BLaER1 (cell line): ENCODE measurements around the gene CRYL1.
A peak's percentile ranks its signal among the peaks of the same experiment; 100 is the strongest.

Experiments used
- H3K27ac ChIP-seq: shearing (Covaris generic); formaldehyde crosslinking; 2 replicates; pipeline ENCODE4 v1.8.1; 2022
- H3K27me3 ChIP-seq: shearing (Covaris generic); formaldehyde crosslinking; 2 replicates; pipeline ENCODE4 v1.8.1; 2022
- H3K36me3 ChIP-seq: shearing (Covaris generic); formaldehyde crosslinking; 2 replicates; pipeline ENCODE4 v1.8.1; 2022
- H3K4me1 ChIP-seq: shearing (Covaris generic); formaldehyde crosslinking; 2 replicates; pipeline ENCODE4 v1.8.1; 2022
- H3K4me2 ChIP-seq: shearing (Covaris generic); formaldehyde crosslinking; 2 replicates; pipeline ENCODE4 v1.8.1; 2022
- H3K4me3 ChIP-seq: shearing (Covaris generic); formaldehyde crosslinking; 2 replicates; pipeline ENCODE4 v1.8.1; 2022
- H3K9ac ChIP-seq: shearing (Covaris generic); formaldehyde crosslinking; 2 replicates; pipeline ENCODE4 v1.8.1; 2022
- H3K9me3 ChIP-seq: shearing (Covaris generic); formaldehyde crosslinking; 2 replicates; pipeline ENCODE4 v1.8.1; 2022
- H4K20me1 ChIP-seq: shearing (Covaris generic); formaldehyde crosslinking; 2 replicates; pipeline ENCODE4 v1.8.1; 2022
- Cebpa-rat ChIP-seq: shearing (Covaris generic); IDR thresholded peaks from 2 replicates; pipeline ENCODE4 v1.8.1; 2022

Gene CRYL1

GRCh38 chr13:20462533-20462915, 63.1 kb downstream of the CRYL1 start:
- no peak overlapping the region for H3K27ac ChIP-seq
- no peak overlapping the region for H3K4me2 ChIP-seq
- peaks cover 8% of the 10 kb centered on the region for H3K9me3 ChIP-seq
- no peaks in the 10 kb centered on the region for H4K20me1 ChIP-seq
- H3K4me1 ChIP-seq, result peaks cover 29% of the 10 kb centered on the region
- H3K9ac ChIP-seq, result no peak overlapping the region
- TF ChIP-seq Cebpa-rat, result no peak
- H3K36me3 ChIP-seq, result no peaks in the 10 kb centered on the region
- no peak overlapping the region for H3K4me3 ChIP-seq
- no peaks in the 10 kb centered on the region for H3K27me3 ChIP-seq

GRCh38 chr13:20461860-20462532, 63.7 kb downstream of the CRYL1 start:
- no peaks in the 10 kb centered on the region for H3K27me3 ChIP-seq
- H4K20me1 ChIP-seq, result no peaks in the 10 kb centered on the region
- H3K4me3 ChIP-seq, result no peak overlapping the region
- TF ChIP-seq Cebpa-rat, result no peak
- H3K27ac ChIP-seq, result no peak overlapping the region
- H3K9ac ChIP-seq, result no peak overlapping the region
- H3K4me2 ChIP-seq, result peak overlapping the region; percentile 56; the same call in 1 of the 2 replicates
- peaks cover 32% of the 10 kb centered on the region for H3K4me1 ChIP-seq
- peaks cover 8% of the 10 kb centered on the region for H3K9me3 ChIP-seq
- no peaks in the 10 kb centered on the region for H3K36me3 ChIP-seq

GRCh38 chr13:20461481-20461859, 64.2 kb downstream of the CRYL1 start:
- Histone ChIP-seq H4K20me1 (no peaks in the 10 kb centered on the region), H3K36me3 (no peaks in the 10 kb centered on the region), H3K9me3 (peaks cover 8% of the 10 kb centered on the region), H3K4me2 (peak overlapping the region; percentile 56), H3K27me3 (no peaks in the 10 kb centered on the region), H3K4me3 (no peak overlapping the region), H3K4me1 (peaks cover 37% of the 10 kb centered on the region), H3K27ac (peak overlapping the region; percentile 15; the same call in 1 of the 2 replicates), H3K9ac (no peak overlapping the region)
- no peak for TF ChIP-seq Cebpa-rat

GRCh38 chr13:20460761-20461160, 64.9 kb downstream of the CRYL1 start:
- TF ChIP-seq Cebpa-rat, result no peak

DNA sequence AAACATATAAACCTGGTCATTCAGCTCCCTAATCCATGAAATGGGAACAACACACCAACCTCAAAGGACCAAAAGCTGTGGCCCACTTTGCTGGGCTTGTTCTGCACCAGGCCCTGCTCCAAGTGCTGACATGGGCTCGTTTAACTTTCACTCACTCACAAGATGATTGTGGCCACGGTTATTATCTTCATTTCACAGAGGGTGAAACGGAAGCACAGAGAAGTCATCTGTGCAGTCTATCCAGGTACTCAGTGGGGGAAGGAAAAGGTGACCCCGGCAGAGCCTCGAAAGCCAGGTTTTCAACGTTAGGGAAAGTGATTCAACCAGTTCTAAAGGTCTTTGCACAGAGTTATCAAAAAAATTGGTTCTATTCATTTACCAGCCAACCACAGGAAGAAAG, 68.0 kb downstream of the CRYL1 start:
- Histone ChIP-seq H3K36me3 (no peaks in the 10 kb centered on the region), H3K4me1 (peaks cover 37% of the 10 kb centered on the region), H4K20me1 (no peaks in the 10 kb centered on the region), H3K27ac (no peak overlapping the region), H3K9ac (no peak overlapping the region), H3K4me3 (no peak overlapping the region), H3K4me2 (peak overlapping the region; percentile 54), H3K27me3 (no peaks in the 10 kb centered on the region), H3K9me3 (peaks cover 16% of the 10 kb centered on the region)
- TF ChIP-seq Cebpa-rat, result no peak

More at GRCh38 chr13:20460761-20461160, 64.9 kb downstream of the CRYL1 start:
- H3K4me1 ChIP-seq, result peaks cover 37% of the 10 kb centered on the region
- H4K20me1 ChIP-seq, result no peaks in the 10 kb centered on the region
- H3K36me3 ChIP-seq, result no peaks in the 10 kb centered on the region
- H3K4me2 ChIP-seq, result peak overlapping the region; percentile 56
- H3K9ac ChIP-seq, result no peak overlapping the region
- H3K27me3 ChIP-seq, result no peaks in the 10 kb centered on the region
- H3K9me3 ChIP-seq, result peaks cover 8% of the 10 kb centered on the region
- H3K4me3 ChIP-seq, result no peak overlapping the region
- peak overlapping the region; percentile 15; the same call in 1 of the 2 replicates for H3K27ac ChIP-seq

- TF ChIP-seq Cebpa-rat, result no peak
- no peaks in the 10 kb centered on the region for H3K36me3 ChIP-seq
- H3K27ac ChIP-seq, result no peak overlapping the region
- H3K4me2 ChIP-seq, result peak overlapping the region; percentile 54
- H3K9ac ChIP-seq, result no peak overlapping the region
- no peaks in the 10 kb centered on the region for H3K27me3 ChIP-seq
- peaks cover 46% of the 10 kb centered on the region for H3K4me1 ChIP-seq
- H4K20me1 ChIP-seq, result no peaks in the 10 kb centered on the region
- H3K9me3 ChIP-seq, result peaks cover 16% of the 10 kb centered on the region
- H3K4me3 ChIP-seq, result no peak overlapping the region
These were observed 68.9 kb downstream of the CRYL1 start for GRCh38 chr13:20456737-20457136.

- Histone ChIP-seq H3K9me3 (peaks cover 51% of the 10 kb centered on the region), H3K36me3 (no peaks in the 10 kb centered on the region), H3K9ac (no peak overlapping the region), H3K27me3 (no peaks in the 10 kb centered on the region), H3K4me3 (no peak overlapping the region), H3K4me1 (peaks cover 17% of the 10 kb centered on the region), H4K20me1 (no peaks in the 10 kb centered on the region), H3K4me2 (peak overlapping the region; percentile 43), H3K27ac (no peak overlapping the region)
- no peak for TF ChIP-seq Cebpa-rat
These were observed 74.3 kb downstream of the CRYL1 start for GRCh38 chr13:20451397-20451796.

GRCh38 chr13:20448470-20448869, 77.2 kb downstream of the CRYL1 start:
- peaks cover 57% of the 10 kb centered on the region for H3K9me3 ChIP-seq
- no peaks in the 10 kb centered on the region for H3K27me3 ChIP-seq
- no peak overlapping the region for H3K4me2 ChIP-seq
- no peak overlapping the region for H3K4me3 ChIP-seq
- no peak for TF ChIP-seq Cebpa-rat
- no peak overlapping the region for H3K9ac ChIP-seq
- H3K27ac ChIP-seq, result no peak overlapping the region
- H4K20me1 ChIP-seq, result no peaks in the 10 kb centered on the region
- H3K4me1 ChIP-seq, result peaks cover 18% of the 10 kb centered on the region
- no peaks in the 10 kb centered on the region for H3K36me3 ChIP-seq

DNA sequence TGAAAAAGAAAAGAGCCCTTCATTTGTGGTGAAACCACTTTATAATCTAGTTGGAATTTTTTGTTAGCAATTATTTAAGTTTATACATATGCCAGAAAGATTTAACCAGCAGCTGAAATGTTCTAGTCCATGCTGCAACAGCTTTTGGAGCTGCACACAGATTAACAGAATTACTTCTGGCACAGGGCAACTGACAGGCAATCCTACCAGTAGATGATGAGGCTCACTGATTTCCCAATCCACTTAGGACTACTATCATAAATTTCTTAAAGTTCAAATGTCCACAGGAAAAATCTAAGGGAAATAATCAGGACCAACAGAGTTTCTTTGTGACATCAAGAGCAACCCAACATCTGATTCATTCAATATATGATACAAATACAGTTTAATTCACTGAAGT, 78.8 kb downstream of the CRYL1 start:
- no peaks in the 10 kb centered on the region for H3K27me3 ChIP-seq
- peaks cover 57% of the 10 kb centered on the region for H3K9me3 ChIP-seq
- no peak overlapping the region for H3K4me2 ChIP-seq

GRCh38 chr13:20446405-20446804, 79.3 kb downstream of the CRYL1 start:
- Histone ChIP-seq H3K27ac (no peak overlapping the region), H4K20me1 (no peaks in the 10 kb centered on the region), H3K4me2 (no peak overlapping the region), H3K4me3 (no peak overlapping the region), H3K27me3 (no peaks in the 10 kb centered on the region), H3K9me3 (peaks cover 57% of the 10 kb centered on the region), H3K36me3 (no peaks in the 10 kb centered on the region), H3K4me1 (peaks cover 13% of the 10 kb centered on the region), H3K9ac (no peak overlapping the region)
- no peak for TF ChIP-seq Cebpa-rat

More for the DNA sequence above, 78.8 kb downstream of the CRYL1 start:
- Histone ChIP-seq H3K4me3 (no peak overlapping the region), H3K4me1 (peaks cover 18% of the 10 kb centered on the region), H3K9ac (no peak overlapping the region), H3K27ac (no peak overlapping the region), H4K20me1 (no peaks in the 10 kb centered on the region), H3K36me3 (no peaks in the 10 kb centered on the region)
- no peak for TF ChIP-seq Cebpa-rat
